Measurements from ENCODE around the gene CACNA1C. TPM values are rescaled to one million over a fixed set of nuclear protein-coding genes. Genes with fewer than 3 reads are reported as not detected.

Gene CACNA1C
- total RNA-seq, 2 experiments from 2014 or later, result 0.69 to 1.4 TPM

GRCh38 chr12:2238111-2238510, 185.3 kb downstream of the CACNA1C start:
- ChIA-PET POLR2A (interaction anchor here (0.9 kb wide), 1 partner anchor 12 kb away, joined by 4 read pairs; no protein-coding TSS in a partner anchor), CTCF (ENCODE audit: unreplicated experiment) (no interaction called here)
- Histone ChIP-seq H3K4me1 (ENCODE audit: insufficient read depth, low read length, poor library complexity, severe bottlenecking) (peaks cover 24% of the 10 kb centered on the region), H3K4me3 (ENCODE audit: low read depth, low read length, poor library complexity, severe bottlenecking) (no peak overlapping the region), H3K27ac (ENCODE audit: low read depth, low read length, poor library complexity, severe bottlenecking) (no peak overlapping the region), H3K9me2 (ENCODE audit: insufficient read depth, low read length) (no peaks in the 10 kb centered on the region), H4K20me1 (ENCODE audit: insufficient read depth, low read length) (no peaks in the 10 kb centered on the region), H3K36me3 (ENCODE audit: insufficient read depth, low read length) (no peaks in the 10 kb centered on the region), H3K4me2 (ENCODE audit: low read length) (no peak overlapping the region), H2AFZ (ENCODE audit: low read length) (no peak overlapping the region), H3K79me2 (ENCODE audit: insufficient read depth, low read depth, low read length) (no peaks in the 10 kb centered on the region), H3K9me3 (ENCODE audit: low read length) (no peaks in the 10 kb centered on the region)
- DNase-seq (ENCODE audit: low spot score), result no peak
- no TSS peak for BruUV-seq (replicated peaks)
- intact Hi-C loops (cut with micrococcal nuclease; ENCODE audit: unreplicated experiment), result no loop called here
- TF ChIP-seq EZH2phosphoT487 (IDR thresholded peaks at IDR 0.05; ENCODE audit: borderline replicate concordance, low read depth, low read length) (no peak), CTCF (conservative IDR thresholded peaks at IDR 0.05; ENCODE audit: low read length) (no peak)

DNA sequence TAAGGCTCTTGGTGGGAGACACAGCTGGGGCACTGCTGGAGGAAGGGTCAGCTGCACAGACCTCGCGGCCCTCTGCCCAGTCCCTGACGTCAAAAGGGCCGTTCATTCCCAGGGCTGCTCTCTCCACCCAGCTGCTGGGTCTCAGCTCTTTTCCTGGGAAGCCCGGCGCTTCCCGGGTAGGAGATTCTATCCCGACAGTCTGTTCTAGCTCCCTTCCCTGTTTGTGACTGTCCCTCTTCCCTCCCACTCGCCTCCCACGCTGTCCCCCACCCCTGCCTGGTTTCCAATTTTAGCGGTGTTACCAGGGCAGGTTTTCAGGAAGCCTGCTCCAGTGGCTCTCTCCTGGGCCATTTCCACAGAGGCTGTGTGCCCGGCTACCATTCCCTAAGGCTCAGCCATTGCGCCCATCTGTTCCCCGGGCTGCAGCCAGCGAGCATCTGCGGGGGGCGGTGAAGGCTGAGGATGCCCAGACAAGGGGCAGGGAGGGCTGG, 186.6 kb downstream of the CACNA1C start:
- H3K4me1 ChIP-seq (ENCODE audit: insufficient read depth, low read length, poor library complexity, severe bottlenecking), result peaks cover 35% of the 10 kb centered on the region
- H3K79me2 ChIP-seq (ENCODE audit: insufficient read depth, low read depth, low read length), result no peaks in the 10 kb centered on the region
- no peak for TF ChIP-seq CTCF (conservative IDR thresholded peaks at IDR 0.05; ENCODE audit: low read length)
- no peak for TF ChIP-seq EZH2phosphoT487 (IDR thresholded peaks at IDR 0.05; ENCODE audit: borderline replicate concordance, low read depth, low read length)
- H3K9me3 ChIP-seq (ENCODE audit: low read length), result no peaks in the 10 kb centered on the region
- CTCF ChIA-PET (ENCODE audit: unreplicated experiment), result no interaction called here
- BruUV-seq (replicated peaks), result no TSS peak
- no peaks in the 10 kb centered on the region for H3K36me3 ChIP-seq (ENCODE audit: insufficient read depth, low read length)
- no peak overlapping the region for H3K4me3 ChIP-seq (ENCODE audit: low read depth, low read length, poor library complexity, severe bottlenecking)
- no peak overlapping the region for H3K27ac ChIP-seq (ENCODE audit: low read depth, low read length, poor library complexity, severe bottlenecking)
- no peak overlapping the region for H2AFZ ChIP-seq (ENCODE audit: low read length)
- H3K9me2 ChIP-seq (ENCODE audit: insufficient read depth, low read length), result no peaks in the 10 kb centered on the region
- no peaks in the 10 kb centered on the region for H4K20me1 ChIP-seq (ENCODE audit: insufficient read depth, low read length)
- H3K4me2 ChIP-seq (ENCODE audit: low read length), result no peak overlapping the region
- DNase-seq (ENCODE audit: low spot score), result no peak
- intact Hi-C loops (cut with micrococcal nuclease; ENCODE audit: unreplicated experiment), result no loop called here
- POLR2A ChIA-PET, result interaction anchor here (1.0 kb wide), 1 partner anchor 13 kb away, joined by 3 read pairs; no protein-coding TSS in a partner anchor

DNA sequence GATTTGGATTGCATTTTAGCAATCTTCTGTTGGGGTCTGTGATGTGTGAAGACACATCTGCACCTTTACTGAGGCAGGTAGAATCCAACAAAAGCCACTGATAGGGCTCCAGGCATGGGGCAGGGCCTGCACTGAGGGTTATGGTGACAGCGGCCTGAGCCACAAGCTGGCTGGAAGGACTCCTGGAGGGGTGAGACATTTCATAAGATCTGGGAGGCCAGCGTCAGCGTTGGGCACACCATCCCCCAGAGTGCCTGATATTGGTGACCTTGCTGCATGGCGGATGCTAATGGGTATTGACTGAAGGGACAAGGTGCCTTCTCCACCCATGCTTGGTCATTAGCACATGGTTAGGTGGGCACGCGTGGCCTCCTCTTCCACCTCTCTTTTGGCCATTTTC, 187.6 kb downstream of the CACNA1C start:
- H3K36me3 ChIP-seq (ENCODE audit: insufficient read depth, low read length), result no peaks in the 10 kb centered on the region
- DNase-seq (ENCODE audit: low spot score), result no peak
- BruUV-seq (replicated peaks), result no TSS peak
- H3K9me3 ChIP-seq (ENCODE audit: low read length), result no peaks in the 10 kb centered on the region
- no peak for TF ChIP-seq CTCF (conservative IDR thresholded peaks at IDR 0.05; ENCODE audit: low read length)
- no peak for TF ChIP-seq EZH2phosphoT487 (IDR thresholded peaks at IDR 0.05; ENCODE audit: borderline replicate concordance, low read depth, low read length)
- H3K79me2 ChIP-seq (ENCODE audit: insufficient read depth, low read depth, low read length), result no peaks in the 10 kb centered on the region
- no peak overlapping the region for H2AFZ ChIP-seq (ENCODE audit: low read length)
- H3K9me2 ChIP-seq (ENCODE audit: insufficient read depth, low read length), result no peaks in the 10 kb centered on the region
- no peak overlapping the region for H3K4me3 ChIP-seq (ENCODE audit: low read depth, low read length, poor library complexity, severe bottlenecking)
- intact Hi-C loops (cut with micrococcal nuclease; ENCODE audit: unreplicated experiment), result no loop called here
- no peak overlapping the region for H3K27ac ChIP-seq (ENCODE audit: low read depth, low read length, poor library complexity, severe bottlenecking)
- peaks cover 45% of the 10 kb centered on the region for H3K4me1 ChIP-seq (ENCODE audit: insufficient read depth, low read length, poor library complexity, severe bottlenecking)
- no peak overlapping the region for H3K4me2 ChIP-seq (ENCODE audit: low read length)
- CTCF ChIA-PET (ENCODE audit: unreplicated experiment), result no interaction called here
- POLR2A ChIA-PET, result interaction anchor here (1.0 kb wide), 1 partner anchor 14 kb away, joined by 3 read pairs; no protein-coding TSS in a partner anchor
- H4K20me1 ChIP-seq (ENCODE audit: insufficient read depth, low read length), result no peaks in the 10 kb centered on the region
